ENCODE results near the gene URB2.
"Not testable (repeated sequence)": the region's sequence is repeated elsewhere in the genome, so short reads cannot be mapped to it uniquely, and the experiment has no call there.

Gene URB2

DNA sequence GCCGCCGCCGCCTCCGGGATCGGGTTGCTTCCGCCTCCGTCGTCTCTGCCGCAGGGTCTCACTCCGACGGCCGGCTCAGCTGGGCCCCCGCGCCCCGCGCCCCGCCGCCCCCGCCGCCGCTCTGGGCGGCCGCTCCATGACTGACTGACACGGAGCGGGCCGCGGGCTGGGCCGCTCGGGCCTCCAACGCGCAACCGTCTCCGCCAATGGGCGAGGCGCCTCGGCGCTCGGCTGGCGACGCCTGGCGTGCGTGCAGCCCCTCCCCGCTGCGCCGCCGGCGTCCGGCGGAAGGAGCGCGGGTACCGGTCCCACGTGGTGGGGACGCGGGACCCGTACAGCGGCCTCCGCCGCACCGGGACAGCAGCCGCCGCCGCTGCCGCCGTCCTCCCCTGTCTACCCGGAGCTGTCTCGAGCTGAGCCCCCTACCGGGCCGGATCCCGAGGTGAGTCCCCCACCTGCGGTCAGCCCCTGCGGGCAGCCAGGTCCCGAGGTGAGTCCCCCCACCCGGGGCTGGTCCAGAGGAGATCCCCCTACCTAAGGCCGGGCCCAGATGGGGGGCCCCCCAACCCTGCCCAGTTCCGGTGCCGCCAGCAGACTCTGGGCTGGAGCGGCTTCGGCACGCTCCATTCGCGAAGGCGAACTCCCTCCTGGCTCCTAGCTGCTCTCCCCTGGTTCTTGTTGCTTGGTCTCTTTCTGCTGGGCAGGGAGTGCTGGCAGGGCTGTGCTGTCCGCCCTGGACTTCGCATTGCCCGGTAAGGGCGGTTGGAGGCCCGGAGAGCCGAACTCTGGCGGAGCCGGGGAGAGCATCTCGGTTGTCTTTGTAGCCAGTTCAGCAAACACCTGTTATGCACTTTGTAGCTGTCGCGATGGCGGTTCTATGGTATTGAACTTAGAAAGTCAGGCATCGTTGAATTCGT lies at the start of gene URB2, which contains the start of gene TAF5L:
Gene URB2, plus strand, starts transcription at position 333 of the 917 bp plus-strand sequence. CDS start 1,387 bp downstream, outside the sequence.
Gene TAF5L, minus strand, starts transcription at position 208 of the 917 bp plus-strand sequence. CDS start 11,640 bp downstream, outside the sequence.
- peak; percentile 95 for DNase-seq

DNA sequence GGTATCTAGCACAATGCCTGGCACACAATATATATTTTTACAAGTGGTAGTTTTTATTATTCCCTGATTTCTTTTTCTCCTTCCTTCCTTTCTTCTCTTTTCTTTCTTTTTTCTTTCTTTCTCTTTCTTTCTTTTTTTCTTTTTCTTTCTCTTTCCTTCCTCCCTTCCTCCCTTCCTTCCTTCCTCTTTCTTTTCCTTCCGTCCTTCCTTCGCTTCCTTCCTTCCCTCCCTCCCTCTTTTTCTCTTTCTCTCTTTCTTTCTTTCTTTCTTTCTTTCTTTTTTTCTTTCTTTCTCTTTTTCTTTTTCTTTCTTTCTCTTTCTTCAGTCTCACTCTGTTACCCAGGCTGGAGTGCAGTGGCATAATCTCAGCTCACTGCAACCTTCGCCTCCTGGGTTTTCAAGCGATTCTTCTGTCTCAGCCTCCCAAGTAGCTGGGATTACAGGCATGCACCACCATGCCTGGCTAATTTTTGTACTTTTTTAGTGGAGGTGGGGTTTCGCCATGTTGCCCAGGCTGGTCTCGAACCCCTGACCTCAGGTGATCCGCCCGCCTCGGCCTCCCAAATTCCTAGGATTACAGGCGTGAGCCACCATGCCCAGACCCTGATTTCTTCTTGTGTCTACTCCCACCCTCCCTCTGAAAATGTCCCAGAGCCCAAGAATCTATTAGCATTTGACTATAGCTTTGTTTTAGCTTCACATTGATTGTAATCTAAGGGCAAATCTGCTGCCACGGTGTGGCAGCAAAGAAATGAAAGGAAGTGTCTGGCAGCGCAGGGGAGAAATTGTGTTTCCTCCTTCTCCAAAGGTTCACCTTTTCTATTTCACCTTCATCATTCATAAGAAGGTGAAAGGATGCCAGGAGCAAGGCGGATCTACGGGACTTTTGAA lies 47.6 kb upstream of the URB2 start:
- DNase-seq, result no peak

DNA sequence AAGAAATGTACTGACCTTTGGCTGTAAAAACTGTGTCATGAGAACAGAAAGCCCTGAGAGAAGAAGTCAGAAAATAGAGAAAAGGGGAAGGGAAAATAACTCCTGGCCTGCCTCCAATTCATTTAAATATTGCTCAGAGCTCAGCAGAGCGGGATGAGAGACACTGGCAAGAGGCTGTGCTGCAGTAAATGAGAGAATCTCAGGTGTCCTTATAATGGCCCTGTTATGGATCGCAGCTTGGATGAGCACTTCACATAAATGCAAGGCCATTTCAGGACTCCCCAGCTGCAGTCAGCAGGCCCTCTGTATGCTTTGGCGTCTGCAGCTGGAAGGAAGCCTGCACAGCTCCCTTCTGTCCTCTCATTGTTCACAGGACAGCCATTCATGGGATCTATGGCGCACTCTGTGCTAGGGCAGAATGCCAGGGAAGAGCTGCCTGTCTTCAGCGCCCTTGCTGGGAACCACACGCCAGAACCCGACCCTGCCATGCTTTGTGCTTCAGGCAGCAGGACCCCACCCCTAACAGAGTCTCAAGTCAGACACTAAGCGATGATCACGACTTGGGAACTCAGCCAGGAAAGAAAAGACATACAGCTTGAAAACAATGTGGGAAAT lies 46.9 kb upstream of the URB2 start:
- no peak for DNase-seq

DNA sequence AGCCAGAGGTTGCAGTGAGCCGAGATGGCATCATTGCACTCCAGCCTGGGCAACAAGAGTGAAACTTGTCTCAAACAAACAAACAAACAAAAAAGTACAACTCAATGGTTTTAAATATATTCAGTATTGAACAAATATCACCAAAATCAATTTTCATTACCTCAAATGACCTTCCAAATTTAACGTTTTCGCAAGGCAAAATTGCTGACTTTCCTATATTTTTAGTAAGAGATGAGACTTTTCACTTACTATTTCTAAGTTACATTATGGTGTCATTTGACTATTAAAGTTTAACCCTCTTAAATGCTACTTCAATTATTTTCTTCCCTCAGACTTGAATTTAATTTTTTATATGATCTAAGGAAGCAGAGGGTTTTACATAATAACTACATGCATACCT lies 44.6 kb upstream of the URB2 start:
- DNase-seq, result no peak

DNA sequence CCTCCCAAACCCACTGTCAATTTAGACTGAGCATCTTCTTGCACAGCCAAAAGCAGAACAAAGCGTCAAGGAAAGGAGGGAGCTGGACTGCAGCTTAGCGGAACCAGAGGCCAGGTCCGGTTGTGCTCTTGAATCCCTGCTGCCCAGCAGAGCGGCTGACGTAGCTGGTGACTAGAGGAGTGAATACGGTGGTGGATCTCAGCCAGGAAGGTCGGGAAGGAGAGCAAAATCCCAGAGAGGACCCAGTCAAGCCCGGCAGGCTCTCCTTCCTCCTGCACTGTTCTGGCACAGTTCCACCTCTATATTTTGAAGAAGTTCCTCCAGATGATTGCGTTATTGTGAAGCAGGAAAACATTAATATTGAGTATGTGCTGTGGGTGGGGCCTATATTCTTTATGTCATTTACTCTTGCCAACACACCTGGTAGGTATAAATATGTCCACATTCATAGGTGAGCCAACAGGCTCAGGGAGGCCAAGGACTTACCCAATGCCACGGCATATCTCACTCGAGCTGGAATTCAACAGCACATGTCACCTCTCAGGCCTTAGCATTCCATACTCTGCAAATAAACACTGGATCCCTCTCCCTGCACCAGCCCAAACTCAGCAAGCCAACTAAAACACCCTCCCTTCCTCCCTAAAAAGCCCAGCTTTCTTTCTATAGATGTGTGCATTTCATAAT lies 43.9 kb upstream of the URB2 start:
- no peak for DNase-seq

DNA sequence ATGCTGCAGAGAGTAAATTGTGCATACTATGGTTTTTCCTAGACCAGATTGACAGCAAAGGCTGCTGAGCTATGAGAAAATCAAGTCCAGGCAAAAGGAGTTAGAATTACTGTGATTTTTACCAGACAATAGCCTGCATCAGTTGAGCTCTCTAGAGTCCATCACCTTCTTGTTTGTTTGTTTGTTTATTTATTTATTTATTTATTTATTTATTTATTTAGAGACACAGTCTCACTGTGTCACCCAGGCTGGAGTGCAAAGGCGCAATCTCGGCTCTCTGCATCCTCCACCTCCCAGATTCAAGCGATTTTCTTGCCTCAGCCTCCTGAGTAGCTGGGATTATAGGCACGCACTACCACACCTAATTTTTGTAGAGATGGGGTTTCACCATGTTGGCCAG lies 43.3 kb upstream of the URB2 start:
- no peak for DNase-seq

DNA sequence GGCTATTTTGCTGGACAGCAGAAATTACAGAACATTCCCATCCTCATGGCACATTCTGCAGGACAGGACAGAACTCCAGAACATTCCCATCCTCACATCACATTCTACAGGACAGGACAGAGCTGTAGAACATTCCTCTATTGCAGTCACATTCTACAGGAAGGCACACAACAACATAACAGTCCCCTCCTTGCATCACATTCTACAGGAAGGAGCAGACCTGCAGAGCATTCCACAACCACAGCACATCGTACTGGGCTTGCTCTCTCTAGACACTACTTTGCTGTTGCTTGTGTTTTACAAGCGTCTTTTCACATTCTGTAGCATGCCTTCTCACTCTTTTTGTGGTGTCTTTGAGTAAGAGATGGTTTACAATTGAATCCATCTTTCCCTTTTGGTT lies 40.7 kb upstream of the URB2 start:
- DNase-seq, result peak; percentile 72

DNA sequence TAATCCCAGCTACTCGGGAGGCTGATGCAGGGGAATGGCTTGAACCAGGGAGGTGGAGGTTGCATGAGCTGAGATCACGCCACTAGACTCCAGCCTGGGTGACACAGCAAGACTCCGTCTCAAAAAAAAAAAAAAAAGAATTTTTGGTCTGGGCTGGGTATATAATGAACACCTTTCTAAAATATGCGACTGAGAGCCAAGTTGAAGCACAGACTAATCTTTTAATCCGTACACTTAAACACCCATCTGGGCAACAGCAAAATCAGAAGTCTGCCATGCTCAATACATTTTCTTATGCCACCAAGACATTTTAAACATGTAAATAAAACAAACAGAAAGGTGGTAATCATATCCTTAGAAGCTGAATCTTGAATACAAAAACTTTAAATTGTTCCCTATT lies 35.9 kb upstream of the URB2 start:
- no peak for DNase-seq

DNA sequence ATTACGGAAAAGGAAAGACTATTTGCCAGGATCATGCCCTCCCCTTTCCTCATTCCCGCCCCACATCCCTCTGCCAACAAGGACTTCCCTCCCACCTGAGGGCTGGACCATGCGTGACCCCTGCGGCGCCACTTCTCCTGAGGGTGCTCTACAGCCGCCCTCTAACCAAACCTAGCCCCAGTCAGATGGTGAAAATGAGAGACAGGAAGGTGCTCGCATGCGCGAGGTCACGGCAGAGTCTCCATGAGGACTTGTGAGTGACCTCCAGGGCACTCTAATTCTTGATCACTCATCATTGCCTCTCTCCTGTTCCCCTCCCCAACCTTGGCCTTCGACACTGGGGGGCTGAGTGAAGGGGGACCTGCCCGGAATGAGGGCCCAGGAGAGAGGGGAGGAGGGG lies 32.2 kb upstream of the URB2 start:
- DNase-seq, result no peak

DNA sequence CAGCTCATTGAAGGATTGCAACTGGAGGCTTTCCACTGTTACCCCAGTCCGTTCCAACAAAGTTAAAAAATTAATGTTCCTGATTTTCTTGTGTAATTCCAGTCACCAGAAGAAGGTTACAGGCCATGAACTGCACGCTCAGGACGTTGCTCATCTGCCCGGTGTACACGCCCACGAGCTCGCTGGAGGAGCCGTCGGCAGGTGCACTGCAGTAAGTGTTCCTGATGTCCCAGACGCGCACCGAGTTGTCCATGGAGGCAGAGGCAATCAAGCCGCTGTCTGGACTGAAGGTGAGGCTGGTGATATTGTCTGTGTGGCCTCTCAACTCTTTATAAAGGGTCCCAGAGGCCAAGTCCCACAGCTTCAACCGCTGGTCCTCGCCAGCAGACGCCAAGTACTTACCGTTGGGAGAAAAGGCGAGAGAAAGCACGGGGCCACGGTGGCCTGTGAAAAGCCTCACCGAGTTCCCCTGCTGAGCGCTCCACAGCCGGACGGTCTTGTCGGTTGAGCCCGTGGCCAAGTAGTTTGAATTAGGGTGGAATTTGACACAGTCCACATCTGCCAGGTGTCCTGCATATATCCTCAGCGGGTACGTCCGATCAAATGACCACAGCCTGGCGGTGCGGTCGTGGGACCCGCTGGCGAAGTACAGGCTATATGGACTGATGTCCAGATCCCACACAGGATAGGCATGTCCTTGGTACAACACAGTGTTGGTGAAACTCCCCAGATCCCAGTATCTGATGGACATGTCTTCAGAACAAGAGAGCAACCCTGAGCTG lies 31.6 kb upstream of the URB2 start:
- no peak for DNase-seq

DNA sequence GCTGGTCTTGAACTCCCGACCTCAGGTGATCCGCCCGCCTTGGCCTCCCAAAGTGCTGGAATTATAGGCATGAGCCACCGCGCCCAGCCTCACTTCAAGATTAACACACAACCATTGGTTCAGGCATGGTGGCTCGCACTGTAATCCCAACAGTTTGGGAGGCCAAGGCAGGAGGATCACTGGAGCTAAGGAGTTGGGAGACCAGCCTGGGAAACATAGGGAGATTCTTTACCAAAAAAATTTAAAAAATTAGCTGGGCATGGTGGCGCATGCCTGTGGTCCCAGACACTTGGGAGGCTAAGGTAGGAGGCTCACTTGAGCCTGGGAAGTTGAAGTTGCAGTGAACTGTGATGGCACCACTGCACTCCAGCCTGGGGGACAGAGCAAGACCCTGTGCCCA lies 30.2 kb upstream of the URB2 start:
- DNase-seq, result not testable (repeated sequence)

DNA sequence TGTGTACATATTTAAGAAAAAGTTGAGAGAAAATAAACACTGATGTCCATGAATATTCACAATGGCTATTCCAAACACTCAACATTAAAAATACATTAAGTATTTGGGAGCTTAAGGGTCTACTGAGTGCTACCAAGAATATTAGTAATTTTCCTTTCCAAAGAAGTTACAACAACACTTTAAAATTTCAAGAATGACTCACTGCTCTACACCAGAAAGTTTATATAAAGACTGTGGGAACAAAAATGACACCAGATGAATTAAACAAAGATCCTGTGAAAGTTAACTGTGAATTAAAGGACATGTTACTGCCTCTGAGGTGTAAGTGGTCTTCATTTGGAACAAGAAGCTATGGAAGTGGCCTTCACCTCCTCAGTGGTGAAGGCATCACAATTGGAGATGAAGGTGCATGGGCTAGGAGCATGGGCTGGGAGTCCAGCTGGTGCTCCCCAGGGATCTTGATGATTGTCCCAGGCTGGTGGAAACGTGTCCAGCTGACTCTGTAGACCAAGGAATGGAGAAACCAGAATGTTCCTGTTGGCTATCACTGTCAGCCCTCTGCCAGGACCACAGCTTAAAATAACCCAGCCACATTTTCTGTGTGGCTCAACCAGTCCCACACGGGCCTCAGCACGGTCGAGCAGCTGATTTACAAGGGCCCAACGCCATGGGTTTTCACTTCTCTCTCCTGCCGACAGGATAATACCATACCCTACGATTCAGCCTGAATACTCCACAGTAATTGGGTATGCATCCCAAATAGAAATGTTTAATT lies 28.9 kb upstream of the URB2 start:
- no peak for DNase-seq

DNA sequence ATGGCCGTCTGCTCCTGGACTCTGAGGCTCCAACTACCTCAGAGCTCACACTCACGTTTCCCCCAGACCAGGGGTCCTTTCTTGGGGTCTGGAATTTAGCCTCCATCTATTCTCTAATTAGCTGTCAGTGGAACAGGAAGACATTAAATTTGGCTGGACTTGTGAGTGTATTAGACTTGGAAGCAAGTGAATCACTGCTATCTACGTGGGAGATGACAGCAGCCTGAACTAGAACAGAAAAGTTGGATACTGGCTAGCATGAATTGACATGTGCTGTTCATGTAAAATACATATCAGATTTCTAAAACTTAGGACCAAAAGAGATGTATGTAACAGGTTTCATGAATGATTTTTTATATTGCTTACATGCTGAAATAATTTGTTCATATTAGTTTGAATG lies 28.2 kb upstream of the URB2 start:
- no peak for DNase-seq

DNA sequence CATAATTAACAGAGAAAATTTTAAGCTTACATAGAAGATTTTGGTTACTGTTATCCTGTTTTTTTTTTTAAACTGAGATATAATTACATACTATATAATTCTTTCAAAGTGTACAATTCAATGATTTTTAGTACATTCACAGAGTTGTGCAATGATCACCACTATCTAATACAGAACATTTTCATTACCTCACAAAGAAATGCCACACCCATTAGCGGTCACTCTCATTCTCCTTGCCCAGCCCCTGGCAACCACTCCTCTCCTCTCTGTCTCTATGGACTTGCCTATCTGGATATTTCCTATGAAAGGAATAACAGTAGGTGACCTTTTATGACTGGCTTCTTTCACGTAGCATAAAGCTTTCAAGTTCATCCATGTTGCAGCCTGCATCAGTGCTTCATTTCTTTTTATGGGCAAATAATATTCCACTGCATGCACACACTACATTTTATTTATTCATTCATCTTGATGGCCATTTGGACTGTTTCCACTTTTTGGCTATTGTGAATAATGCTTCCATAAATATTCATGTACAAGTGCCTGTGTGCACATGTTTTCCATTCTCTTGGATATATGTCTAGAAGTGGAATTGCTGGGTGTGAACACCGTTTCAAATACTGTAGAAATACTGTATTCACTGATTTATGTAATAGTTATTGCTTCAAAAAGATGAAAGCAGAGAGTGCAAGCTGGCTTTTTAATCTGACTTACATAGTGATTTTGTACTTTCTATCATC lies 26.7 kb upstream of the URB2 start:
- no peak for DNase-seq

DNA sequence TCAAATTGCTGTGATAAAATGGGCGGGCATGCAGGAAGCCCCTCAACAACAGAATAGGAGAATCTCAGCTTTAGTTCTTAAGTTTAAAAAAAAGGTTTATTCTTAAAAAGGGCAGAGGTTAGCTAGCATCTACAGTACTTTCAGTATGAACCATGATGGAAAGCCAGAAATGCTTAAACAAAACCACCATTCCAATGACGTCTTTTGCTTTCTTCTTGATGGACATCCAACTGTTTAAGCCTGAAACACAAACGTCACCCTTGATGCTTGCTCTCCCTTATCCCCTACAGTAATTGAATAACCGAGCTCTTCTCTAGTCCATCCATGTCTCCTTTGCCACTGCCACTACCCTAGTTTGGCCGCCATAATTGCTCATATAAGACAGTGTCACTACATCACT lies 25.8 kb upstream of the URB2 start:
- no peak for DNase-seq

DNA sequence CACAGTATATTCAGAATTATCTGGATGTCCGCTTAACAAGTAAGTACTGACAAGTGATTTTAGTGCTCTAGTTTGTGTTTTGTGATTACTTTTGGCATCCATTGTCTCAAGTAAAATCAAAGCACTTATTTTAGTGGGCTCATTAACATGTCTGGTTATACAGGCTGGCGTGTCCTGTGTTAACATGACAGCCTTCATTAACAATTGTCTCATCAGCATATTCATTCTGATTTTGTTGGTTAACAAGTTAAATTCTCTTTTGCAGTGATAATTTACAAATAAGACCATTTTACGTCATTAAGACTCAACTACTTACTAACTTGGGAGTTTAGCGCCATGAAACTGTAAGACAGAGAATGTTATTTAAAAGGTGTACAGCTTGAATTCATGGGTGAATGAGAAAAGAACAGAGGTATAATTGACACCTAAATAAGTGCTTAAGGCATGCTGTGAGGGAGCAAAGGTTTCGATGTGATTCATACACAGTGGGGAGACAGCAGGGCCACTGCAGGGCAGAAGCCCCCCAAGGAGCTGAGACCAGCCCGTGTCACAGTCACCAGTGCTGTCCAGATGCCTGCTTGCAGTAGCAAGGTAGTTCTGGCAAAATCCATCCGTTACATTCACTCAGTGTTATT lies 22.6 kb upstream of the URB2 start:
- DNase-seq, result no peak

DNA sequence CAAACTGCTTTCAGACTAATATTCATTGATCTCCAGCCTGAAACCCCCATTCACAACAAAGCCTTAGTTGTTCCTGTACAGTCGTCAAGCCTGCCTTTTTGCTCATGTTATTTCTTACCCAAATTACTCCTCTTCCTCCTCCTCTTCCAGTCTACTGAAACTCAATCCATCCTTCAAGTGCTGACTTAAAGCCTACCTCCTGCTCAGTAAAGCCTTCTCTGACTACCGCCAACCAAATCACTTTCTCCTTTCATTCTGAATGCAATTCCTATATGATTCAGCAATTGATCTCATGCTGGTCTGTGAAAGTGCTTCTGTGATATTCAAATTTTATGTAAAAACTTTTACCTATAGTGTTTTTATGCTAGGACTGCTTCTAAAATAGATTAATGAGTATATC lies 18.7 kb upstream of the URB2 start:
- DNase-seq, result no peak

DNA sequence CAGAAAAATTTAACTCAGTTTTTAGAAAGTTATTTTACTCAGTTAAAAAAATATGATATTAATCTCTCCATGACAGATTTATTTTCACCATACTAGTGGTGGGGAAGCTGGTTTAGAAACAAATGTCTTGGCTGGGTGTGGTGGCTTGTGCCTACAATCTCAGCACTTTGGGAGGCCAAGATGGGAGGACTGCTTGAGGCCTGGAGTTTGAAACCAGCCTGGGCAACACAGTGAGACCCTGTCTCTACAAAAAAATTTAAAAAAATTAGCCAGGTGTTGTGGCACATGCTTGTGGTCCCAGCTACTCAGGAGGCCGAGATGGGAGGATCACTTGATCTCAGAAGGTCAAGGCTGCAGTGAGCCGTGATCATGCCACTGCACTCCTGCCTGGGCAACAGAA lies 17.5 kb upstream of the URB2 start:
- DNase-seq, result no peak

DNA sequence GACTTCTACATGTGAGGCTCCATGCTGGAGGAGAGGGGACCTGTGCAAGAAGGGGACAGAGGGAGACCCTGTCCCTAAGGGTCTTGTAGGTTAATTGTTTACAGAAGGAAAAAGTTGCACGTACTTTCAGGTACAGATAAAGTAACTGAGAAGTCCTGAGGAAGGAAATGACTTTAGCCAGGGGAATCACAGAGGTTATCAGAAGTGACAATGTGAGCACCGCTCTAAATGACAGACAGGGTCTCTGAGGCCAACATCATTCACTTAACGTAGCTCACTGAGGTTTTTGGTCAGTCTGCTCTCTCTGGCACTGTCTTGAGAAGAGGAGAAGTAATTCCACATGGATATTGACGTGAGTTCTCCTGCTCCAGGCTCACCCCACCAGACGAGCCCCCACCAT lies 12.1 kb upstream of the URB2 start:
- no peak for DNase-seq

DNA sequence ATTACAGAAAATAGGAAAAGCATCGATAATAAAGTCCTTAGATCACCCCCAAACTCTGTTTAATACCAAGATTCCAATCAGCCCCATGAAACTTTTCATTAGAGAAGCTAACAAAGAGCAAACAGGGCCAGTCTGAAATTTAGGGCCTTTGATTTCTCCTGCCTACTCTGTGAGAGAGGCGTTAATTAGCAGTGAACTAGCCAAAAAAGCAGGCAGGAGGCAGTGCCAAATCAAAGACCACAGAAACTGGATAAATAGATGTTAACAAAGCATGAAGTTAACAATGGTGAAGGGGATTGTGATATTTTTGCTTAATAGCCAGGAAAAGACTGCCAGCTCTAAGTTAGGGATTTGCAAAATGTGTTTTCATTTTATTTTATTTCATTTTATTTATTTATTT lies 11.3 kb upstream of the URB2 start:
- DNase-seq, result no peak
